Neuron (in vitro differentiated cells): ENCODE results near the gene ATG2A.

Experiments
- H2AFZ ChIP-seq: one replicate; pipeline ENCODE4 v1.6.1; 2013; ENCODE audit warnings: low read depth, mild to moderate bottlenecking, inconsistent platforms, low read length, moderate library complexity
- H3K27me3 ChIP-seq: one replicate; pipeline ENCODE4 v1.6.1; 2013; ENCODE audit warnings: low read length; ENCODE audit not compliant: insufficient read depth
- H3K36me3 ChIP-seq: one replicate; pipeline ENCODE4 v1.6.1; 2013; ENCODE audit warnings: low read length; ENCODE audit not compliant: insufficient read depth
- H3K4me1 ChIP-seq: one replicate; pipeline ENCODE4 v1.6.1; 2013; ENCODE audit warnings: low read length; ENCODE audit not compliant: insufficient read depth
- H3K4me3 ChIP-seq: 2 replicates; pipeline ENCODE4 v1.5.1; 2013; ENCODE audit warnings: mild to moderate bottlenecking, low read length, moderate library complexity
- H3K9me3 ChIP-seq: one replicate; pipeline ENCODE4 v1.6.1; 2013; ENCODE audit warnings: low read length

The ATG2A gene

GRCh38 chr11:64906314-64906635 is 10.7 kb downstream of the ATG2A start:
- H2AFZ ChIP-seq: no peak overlapping the region
- H3K4me1 ChIP-seq: no peaks in the 10 kb centered on the region
- H3K9me3 ChIP-seq: no peaks in the 10 kb centered on the region
- H3K27me3 ChIP-seq: no peaks in the 10 kb centered on the region
- no peak overlapping the region for H3K4me3 ChIP-seq
- H3K36me3 ChIP-seq: peaks cover 74% of the 10 kb centered on the region

GRCh38 chr11:64905516-64906313 is 11.3 kb downstream of the ATG2A start:
- H3K4me1 ChIP-seq: no peaks in the 10 kb centered on the region
- H3K36me3 ChIP-seq: peaks cover 70% of the 10 kb centered on the region
- no peaks in the 10 kb centered on the region for H3K27me3 ChIP-seq
- no peak overlapping the region for H3K4me3 ChIP-seq
- H2AFZ ChIP-seq: no peak overlapping the region
- H3K9me3 ChIP-seq: no peaks in the 10 kb centered on the region

GRCh38 chr11:64903291-64903833 is 13.6 kb downstream of the ATG2A start:
- Histone ChIP-seq H3K36me3 (peaks cover 57% of the 10 kb centered on the region), H2AFZ (no peak overlapping the region), H3K4me1 (no peaks in the 10 kb centered on the region), H3K4me3 (no peak overlapping the region), H3K9me3 (no peaks in the 10 kb centered on the region), H3K27me3 (no peaks in the 10 kb centered on the region)

GRCh38 chr11:64902102-64902900 is 14.7 kb downstream of the ATG2A start:
- Histone ChIP-seq H3K4me3 (no peak overlapping the region), H3K9me3 (no peaks in the 10 kb centered on the region), H3K36me3 (peaks cover 61% of the 10 kb centered on the region), H2AFZ (no peak overlapping the region), H3K27me3 (no peaks in the 10 kb centered on the region), H3K4me1 (no peaks in the 10 kb centered on the region)

GRCh38 chr11:64900774-64901173 is 16.2 kb downstream of the ATG2A start:
- H3K36me3 ChIP-seq: peaks cover 53% of the 10 kb centered on the region
- no peaks in the 10 kb centered on the region for H3K9me3 ChIP-seq
- no peak overlapping the region for H2AFZ ChIP-seq
- H3K4me3 ChIP-seq: no peak overlapping the region
- H3K4me1 ChIP-seq: no peaks in the 10 kb centered on the region
- H3K27me3 ChIP-seq: no peaks in the 10 kb centered on the region

GRCh38 chr11:64900263-64900678 is 16.7 kb downstream of the ATG2A start:
- H3K27me3 ChIP-seq: no peaks in the 10 kb centered on the region
- no peak overlapping the region for H3K4me3 ChIP-seq
- H3K36me3 ChIP-seq: peaks cover 48% of the 10 kb centered on the region
- H3K4me1 ChIP-seq: no peaks in the 10 kb centered on the region
- no peak overlapping the region for H2AFZ ChIP-seq
- H3K9me3 ChIP-seq: no peaks in the 10 kb centered on the region

GRCh38 chr11:64898541-64898940 is 18.5 kb downstream of the ATG2A start:
- Histone ChIP-seq H3K4me1 (no peaks in the 10 kb centered on the region), H3K27me3 (no peaks in the 10 kb centered on the region), H3K9me3 (no peaks in the 10 kb centered on the region), H2AFZ (no peak overlapping the region), H3K4me3 (no peak overlapping the region), H3K36me3 (peaks cover 44% of the 10 kb centered on the region)

GRCh38 chr11:64898076-64898445 is 18.9 kb downstream of the ATG2A start:
- H3K36me3 ChIP-seq: peaks cover 39% of the 10 kb centered on the region
- H3K4me3 ChIP-seq: no peak overlapping the region
- no peaks in the 10 kb centered on the region for H3K9me3 ChIP-seq
- H2AFZ ChIP-seq: no peak overlapping the region
- no peaks in the 10 kb centered on the region for H3K4me1 ChIP-seq
- H3K27me3 ChIP-seq: no peaks in the 10 kb centered on the region

- Histone ChIP-seq H3K4me1 (no peaks in the 10 kb centered on the region), H3K36me3 (peaks cover 36% of the 10 kb centered on the region), H3K9me3 (no peaks in the 10 kb centered on the region), H3K27me3 (no peaks in the 10 kb centered on the region), H2AFZ (no peak overlapping the region), H3K4me3 (no peak overlapping the region)
Observed at GRCh38 chr11:64897381-64898075, 19.5 kb downstream of the ATG2A start.

GRCh38 chr11:64896448-64897022 is 20.5 kb downstream of the ATG2A start:
- H3K36me3 ChIP-seq: peaks cover 29% of the 10 kb centered on the region
- no peak overlapping the region for H3K4me3 ChIP-seq
- no peaks in the 10 kb centered on the region for H3K4me1 ChIP-seq
- H2AFZ ChIP-seq: no peak overlapping the region
- no peaks in the 10 kb centered on the region for H3K9me3 ChIP-seq
- no peaks in the 10 kb centered on the region for H3K27me3 ChIP-seq

- Histone ChIP-seq H3K4me1 (no peaks in the 10 kb centered on the region), H2AFZ (no peak overlapping the region), H3K36me3 (peaks cover 21% of the 10 kb centered on the region), H3K27me3 (no peaks in the 10 kb centered on the region), H3K9me3 (no peaks in the 10 kb centered on the region), H3K4me3 (no peak overlapping the region)
Observed at GRCh38 chr11:64894812-64895452, 22.1 kb downstream of the ATG2A start.

- Histone ChIP-seq H3K4me1 (no peaks in the 10 kb centered on the region), H3K36me3 (peaks cover 21% of the 10 kb centered on the region), H3K4me3 (no peak overlapping the region), H3K9me3 (no peaks in the 10 kb centered on the region), H3K27me3 (no peaks in the 10 kb centered on the region), H2AFZ (no peak overlapping the region)
Observed at GRCh38 chr11:64894070-64894811, 22.8 kb downstream of the ATG2A start.
